GM21576 (cell line): Measurements from ENCODE around the gene LIX1L.
A peak's percentile ranks its signal among the peaks of the same experiment; 100 is the strongest.
"Not testable (repeated sequence)": the region's sequence is repeated elsewhere in the genome, so short reads cannot be mapped to it uniquely, and the experiment has no call there.

Experiments
- ATAC-seq: cut with Tn5 transposase; IDR thresholded peaks from one replicate; pipeline ENCODE4 v1.9.1; 2021; ENCODE audit warnings: mild to moderate bottlenecking, moderate library complexity; ENCODE audit not compliant: unreplicated experiment

The LIX1L gene

DNA sequence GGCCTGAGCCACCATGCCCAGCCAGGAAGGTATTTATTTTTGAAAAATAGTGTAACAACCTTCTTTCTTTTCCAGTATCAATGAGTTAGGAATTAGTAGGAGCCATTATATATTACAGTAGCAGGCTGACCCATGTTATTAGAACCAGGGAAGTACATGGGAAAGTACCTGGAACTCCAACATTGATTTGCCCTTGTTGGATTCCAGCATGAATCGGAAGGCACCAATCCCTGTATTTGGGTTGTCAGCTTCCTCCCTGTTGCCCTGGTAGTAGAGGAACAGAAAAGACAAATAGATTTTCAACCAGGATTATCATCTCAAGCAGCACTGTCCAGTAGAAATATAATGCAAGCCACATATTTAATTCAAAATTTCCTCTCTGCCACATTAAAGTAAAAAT is 20.4 kb downstream of the LIX1L start:
- ATAC-seq: no peak

GRCh38 chr1:145936247-145936646 is 21.6 kb downstream of the LIX1L start:
- no peak for ATAC-seq

GRCh38 chr1:145935708-145936107 is 22.1 kb downstream of the LIX1L start:
- ATAC-seq: no peak

- not testable (repeated sequence) for ATAC-seq
These were observed 25.3 kb downstream of the LIX1L start for GRCh38 chr1:145932522-145933009.

DNA sequence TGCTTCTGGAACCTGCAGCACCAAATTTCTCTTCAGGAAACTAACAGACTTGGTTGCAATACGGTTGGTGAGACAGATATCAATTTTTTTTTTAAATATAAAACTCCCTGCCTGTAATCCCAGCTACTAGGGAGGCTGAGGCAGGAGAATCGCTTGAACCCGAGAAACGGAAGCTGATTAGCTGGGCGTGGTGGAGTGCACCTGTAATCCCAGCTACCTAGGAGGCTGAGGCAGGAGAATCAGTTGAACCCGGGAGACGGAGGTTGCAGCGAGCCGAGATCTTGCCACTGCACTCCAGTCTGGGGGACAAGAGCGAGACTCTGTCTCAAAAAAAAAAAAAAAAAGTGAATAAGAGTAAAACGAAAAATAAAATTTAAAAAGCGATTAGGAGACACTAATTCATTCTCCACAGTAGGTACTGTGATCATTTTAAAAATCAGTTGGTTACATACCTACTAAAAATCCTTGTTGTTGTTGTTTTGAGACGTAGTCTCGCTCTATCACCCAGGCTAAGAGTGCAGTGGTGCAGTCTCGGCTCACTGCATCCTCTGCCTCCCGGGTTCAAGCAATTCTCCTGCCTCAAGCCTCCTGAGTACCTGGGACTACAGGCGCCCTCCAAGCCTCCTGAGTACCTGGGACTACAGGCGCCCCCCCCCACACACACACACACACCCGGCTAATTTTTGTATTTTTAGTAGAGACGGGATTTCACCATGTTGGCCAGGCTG is 29.7 kb downstream of the LIX1L start:
- no peak for ATAC-seq

GRCh38 chr1:145927063-145927886 is 30.5 kb downstream of the LIX1L start, which contains the start of gene RBM8A:
Gene RBM8A, minus strand, starts transcription at chr1:145927484. Its CDS starts 58 bp downstream, at chr1:145927426.
- peak; percentile 98 for ATAC-seq

DNA sequence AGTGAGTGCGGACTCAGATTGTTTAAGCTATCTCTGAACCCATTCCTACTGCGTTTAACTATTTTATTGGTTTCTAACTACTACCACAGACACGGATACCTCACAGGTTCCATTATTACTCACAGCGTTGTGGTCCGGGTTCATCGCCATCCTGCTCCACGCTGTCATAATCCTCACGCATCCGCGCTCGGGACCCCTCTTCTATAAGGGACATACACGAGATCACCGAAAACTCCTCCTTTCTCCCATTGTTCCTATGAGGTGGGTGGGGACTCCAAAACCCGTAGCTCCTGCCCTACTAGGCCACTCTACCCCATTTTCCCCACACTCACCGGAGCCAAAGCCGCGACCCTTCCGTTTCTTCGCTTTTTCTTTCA is 31.1 kb downstream of the LIX1L start:
- peak; percentile 8 for ATAC-seq

DNA sequence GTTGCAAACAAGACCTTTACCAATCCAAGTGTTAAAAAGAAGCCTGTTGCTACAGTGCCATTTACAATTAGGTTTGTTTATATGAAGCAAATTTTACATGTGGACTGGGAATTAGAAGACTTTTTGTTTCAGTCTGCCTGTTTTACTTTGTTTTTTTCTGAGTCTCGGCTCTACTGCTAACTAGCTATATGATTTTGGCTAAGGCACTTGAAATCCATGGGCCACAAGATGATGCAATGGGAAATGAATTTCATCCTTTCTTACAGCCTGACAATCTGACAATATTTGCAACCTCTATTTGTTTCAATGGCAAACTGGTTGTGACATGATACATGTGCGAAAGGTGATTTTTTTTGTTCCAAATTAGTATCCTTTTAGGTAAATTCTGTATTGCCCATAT is 35.6 kb downstream of the LIX1L start:
- no peak for ATAC-seq

DNA sequence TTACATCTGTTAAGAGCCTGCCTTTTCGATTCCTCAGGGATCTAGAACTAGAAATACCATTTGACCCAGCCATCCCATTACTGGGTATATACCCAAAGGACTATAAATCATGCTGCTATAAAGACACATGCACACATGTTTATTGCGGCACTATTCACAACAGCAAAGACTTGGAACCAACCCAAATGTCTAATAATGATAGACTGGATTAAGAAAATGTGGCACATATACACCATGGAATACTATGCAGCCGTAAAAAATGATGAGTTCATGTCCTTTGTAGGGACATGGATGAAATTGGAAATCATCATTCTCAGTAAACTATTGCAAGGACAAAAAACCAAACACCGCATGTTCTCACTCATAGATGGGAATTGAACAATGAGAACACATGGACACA is 37.5 kb downstream of the LIX1L start:
- not testable (repeated sequence) for ATAC-seq

- ATAC-seq: peak; percentile 77
These were observed 38.6 kb downstream of the LIX1L start for GRCh38 chr1:145918992-145919939.

DNA sequence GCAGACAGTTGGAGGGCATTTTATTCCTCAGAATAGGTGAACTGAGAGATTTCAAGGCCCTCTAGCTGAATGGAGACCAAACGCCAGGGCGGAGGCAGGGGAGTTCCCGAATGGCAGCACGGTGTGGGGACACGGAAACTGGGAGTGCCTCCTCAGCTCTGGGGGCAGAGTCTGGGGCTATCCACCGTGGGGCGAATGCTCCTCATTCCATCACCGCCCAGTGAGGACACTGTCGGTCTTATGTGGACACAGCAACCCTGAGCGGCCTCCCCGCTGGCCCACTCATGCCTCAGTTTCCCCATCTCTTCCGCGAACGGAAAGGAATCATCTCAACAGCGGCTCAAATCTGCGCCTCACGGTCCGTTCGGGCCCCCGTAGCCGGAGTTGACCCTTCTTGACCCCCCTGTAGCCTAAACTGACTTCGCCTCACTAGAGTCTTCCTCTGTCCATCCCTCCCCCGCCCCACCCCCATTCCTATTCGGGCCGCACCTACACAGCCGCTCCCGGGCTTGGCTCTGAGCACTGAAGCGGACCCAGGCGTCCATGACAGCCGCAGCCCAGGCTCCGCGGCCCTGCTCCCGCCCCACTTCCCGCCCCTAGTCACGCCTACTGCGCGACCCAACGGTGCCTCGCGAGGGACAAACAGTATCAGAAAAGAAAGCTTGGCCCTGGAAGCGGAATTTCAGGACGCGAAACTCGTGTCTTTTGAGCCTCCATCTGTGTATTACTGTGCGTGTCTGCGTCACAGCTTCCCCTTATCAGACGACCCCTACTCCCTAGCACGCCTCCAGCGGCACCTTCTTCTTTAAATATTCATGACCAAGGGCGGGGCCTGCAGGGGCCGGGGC is 39.4 kb downstream of the LIX1L start, which contains the start of gene PEX11B:
PEX11B (minus strand) TSS at position 574 of the 848 bp plus-strand sequence; CDS start at position 545, 29 bp downstream.
- ATAC-seq: peak; percentile 66

DNA sequence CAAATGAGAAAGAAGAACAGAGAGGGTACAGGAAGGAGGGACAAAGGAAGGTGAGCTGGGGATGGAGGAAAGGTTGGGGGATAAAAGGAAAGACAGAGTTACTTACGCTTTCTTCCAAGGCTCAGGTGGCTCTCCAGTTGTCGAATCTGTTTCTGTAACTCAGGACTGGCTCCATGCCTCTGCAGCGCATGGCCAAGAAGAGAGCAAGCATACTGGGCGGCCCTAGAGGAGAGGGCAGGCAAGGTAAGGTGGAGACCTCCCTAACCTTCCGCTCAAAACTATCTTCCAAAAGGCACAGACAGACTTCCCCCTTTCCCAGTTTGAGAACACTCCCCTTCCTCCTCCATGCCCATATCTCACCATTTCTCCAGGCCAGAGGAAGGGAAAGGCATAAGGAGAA is 40.2 kb downstream of the LIX1L start:
- no peak for ATAC-seq

DNA sequence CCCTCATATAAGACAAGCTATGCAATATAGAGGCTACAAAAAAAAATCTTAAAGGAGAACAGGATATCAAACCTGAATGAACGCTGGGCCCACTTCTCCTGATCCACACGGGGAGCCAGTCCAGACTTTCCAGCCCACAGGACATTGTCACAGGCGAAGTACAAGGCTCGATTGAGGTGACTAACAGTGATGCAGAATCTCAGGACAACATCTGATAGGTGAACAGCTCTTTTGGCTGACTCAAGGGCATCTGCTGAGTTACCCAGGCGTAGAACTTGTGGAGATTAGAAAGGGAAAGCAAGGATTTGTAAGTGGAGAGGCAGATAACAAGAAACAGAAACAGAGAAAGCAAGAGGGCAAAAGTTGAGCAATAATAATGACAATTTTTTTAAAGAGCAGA is 41.1 kb downstream of the LIX1L start:
- no peak for ATAC-seq

DNA sequence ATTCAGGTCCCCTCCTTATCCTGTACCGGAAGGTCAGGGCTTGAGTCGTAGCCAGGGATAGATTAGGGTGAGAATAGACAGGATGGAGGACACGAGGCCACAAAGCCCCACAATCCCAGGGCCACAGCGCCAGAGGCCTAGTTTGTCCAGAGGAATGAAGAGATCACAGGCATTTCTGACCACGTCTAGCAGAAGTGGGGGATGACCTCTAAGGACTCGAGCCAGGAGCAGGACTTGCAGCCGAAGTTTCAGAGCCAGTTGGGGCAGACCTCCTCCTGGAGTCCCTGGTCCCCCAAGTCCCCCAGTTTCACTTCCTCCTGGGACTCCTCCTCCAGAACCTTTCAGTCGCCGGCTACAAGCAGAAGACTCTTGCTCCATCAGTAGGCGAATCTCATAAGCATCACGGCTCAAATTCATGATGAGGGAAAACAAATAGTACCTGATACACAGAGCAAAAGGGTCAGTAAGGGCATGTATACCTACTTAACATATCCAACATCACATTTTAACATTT is 45.6 kb downstream of the LIX1L start:
- no peak for ATAC-seq

DNA sequence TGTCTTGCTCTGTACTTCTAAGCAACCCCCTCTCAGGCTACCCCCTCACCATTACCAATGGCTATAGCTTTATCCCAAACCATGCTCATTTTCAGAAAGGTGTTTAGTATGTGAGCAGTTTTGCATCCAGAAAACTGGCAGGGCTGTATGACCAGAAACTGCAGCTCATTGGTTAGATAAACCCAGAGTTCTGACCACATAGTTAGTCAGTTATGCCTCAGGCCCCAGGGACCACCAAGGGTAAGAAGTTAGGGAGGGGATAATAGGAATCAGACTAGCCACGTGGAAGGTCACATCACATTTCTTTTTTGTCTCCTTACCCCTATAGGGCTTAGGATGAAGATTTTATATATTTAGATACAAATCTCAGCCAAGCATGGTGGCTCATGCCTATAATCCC is 49.2 kb downstream of the LIX1L start:
- ATAC-seq: no peak

- ATAC-seq: no peak
These were observed 50.7 kb downstream of the LIX1L start for GRCh38 chr1:145906954-145907753.

GRCh38 chr1:145901312-145902021 is 56.4 kb downstream of the LIX1L start:
- no peak for ATAC-seq

DNA sequence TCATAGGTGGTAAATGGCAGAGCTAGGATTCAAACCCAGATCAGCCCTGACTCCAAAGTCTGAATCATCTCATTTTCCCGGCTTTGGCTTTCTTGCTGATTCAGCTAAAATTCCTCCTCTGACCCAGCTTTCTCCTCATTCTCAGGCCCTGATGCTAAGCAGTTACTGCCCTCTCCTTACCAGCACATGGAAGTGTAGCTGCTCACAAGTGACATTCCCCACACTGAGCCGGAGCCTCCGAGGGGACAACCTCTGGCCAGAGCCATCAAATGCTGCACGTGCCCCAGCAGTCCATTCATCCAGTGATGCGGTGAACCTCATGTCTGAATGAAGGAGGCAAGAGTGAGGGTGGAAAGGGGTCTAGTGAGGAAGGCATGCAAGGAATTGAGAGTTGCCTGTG is 59.1 kb downstream of the LIX1L start:
- no peak for ATAC-seq
